Upper lobe of left lung (tissue), 4 donors: Measurements from ENCODE around the gene GPR150.

Experiments used
- POLR2A ChIP-seq, 4 donors: fragments of 450-650 bp; IDR thresholded peaks; one replicate each; pipeline ENCODE4 v1.5.1; 2016 to 2017; ENCODE audit warnings: antibody characterized with exemption in 4 of 4, mild to moderate bottlenecking in 2 of 4
- POLR2AphosphoS5 ChIP-seq, 2 donors: sonication (generic); formaldehyde crosslinking; IDR thresholded peaks; one replicate each; pipeline ENCODE4 v1.5.1; 2017; ENCODE audit warnings: antibody characterized with exemption in 2 of 2
- TF ChIP-seq, protein P1 (sequence below), 6 experiments: fragments of 450-650 bp in 4 of 6; fragments of 200-600 bp in 2 of 6; sonication (generic) in 2 of 6; IDR thresholded peaks; one replicate each; pipeline ENCODE4 v1.5.1; 2016 to 2019; ENCODE audit warnings: antibody characterized with exemption in 6 of 6

DNA sequence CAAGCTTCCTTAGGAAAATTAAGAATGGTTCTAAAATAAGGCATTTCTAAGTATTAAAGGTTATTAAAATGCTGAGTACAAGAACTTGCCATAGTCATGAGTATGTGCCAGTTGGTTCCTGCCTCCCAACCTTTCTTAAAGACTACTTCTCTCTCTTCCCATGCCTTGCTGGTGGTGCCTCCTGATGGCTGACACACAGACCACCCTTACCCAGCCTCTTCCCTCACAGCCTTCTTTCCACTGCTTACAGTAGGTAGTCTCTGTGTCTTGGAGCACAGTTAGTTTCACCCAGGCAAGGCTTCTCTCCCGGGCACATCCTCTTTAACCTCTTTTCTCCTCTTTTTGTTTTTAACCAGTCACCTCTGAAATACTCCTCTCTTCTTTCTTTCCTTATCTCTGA, 20.6 kb upstream of the GPR150 start:
- TF ChIP-seq, protein P1, sequence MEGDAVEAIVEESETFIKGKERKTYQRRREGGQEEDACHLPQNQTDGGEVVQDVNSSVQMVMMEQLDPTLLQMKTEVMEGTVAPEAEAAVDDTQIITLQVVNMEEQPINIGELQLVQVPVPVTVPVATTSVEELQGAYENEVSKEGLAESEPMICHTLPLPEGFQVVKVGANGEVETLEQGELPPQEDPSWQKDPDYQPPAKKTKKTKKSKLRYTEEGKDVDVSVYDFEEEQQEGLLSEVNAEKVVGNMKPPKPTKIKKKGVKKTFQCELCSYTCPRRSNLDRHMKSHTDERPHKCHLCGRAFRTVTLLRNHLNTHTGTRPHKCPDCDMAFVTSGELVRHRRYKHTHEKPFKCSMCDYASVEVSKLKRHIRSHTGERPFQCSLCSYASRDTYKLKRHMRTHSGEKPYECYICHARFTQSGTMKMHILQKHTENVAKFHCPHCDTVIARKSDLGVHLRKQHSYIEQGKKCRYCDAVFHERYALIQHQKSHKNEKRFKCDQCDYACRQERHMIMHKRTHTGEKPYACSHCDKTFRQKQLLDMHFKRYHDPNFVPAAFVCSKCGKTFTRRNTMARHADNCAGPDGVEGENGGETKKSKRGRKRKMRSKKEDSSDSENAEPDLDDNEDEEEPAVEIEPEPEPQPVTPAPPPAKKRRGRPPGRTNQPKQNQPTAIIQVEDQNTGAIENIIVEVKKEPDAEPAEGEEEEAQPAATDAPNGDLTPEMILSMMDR (IDR thresholded peaks at IDR 0.05): no peak
- no peak for TF ChIP-seq POLR2A (IDR thresholded peaks at IDR 0.05)
- TF ChIP-seq POLR2AphosphoS5 (IDR thresholded peaks at IDR 0.05): no peak
